NOMO-1 (cell line): ENCODE measurements around the gene CBS.
"Not testable (repeated sequence)": the region's sequence is repeated elsewhere in the genome, so short reads cannot be mapped to it uniquely, and the experiment has no call there.

ENCODE experiments used
- DNase-seq, 2 experiments: peaks; one replicate each; lab custom pipeline; 2025; ENCODE audit not compliant: unreplicated experiment in 2 of 2; lab: John Stamatoyannopoulos, UW

Gene CBS

GRCh38 chr21:43075170-43076022 lies at the start of gene CBS:
Gene CBS (minus strand): TSS chr21:43075835. CDS start chr21:43072193, 3,642 bp downstream.
- not testable (repeated sequence) for DNase-seq

- DNase-seq: not testable (repeated sequence)
These were observed 40.3 kb upstream of the CBS start for GRCh38 chr21:43115956-43116355.

- DNase-seq: not testable (repeated sequence)
These were observed 38.8 kb upstream of the CBS start for GRCh38 chr21:43114483-43114882.

- DNase-seq: not testable (repeated sequence)
These were observed 33.4 kb upstream of the CBS start for GRCh38 chr21:43109006-43109405.

- not testable (repeated sequence) for DNase-seq
These were observed 32.5 kb upstream of the CBS start for GRCh38 chr21:43108177-43108576.

GRCh38 chr21:43107794-43108137 lies 32.1 kb upstream of the CBS start:
- DNase-seq: not testable (repeated sequence)

- DNase-seq: not testable (repeated sequence)
These were observed 31.5 kb upstream of the CBS start, which contains the start of gene U2AF1 for GRCh38 chr21:43106965-43107793. Gene U2AF1 (minus strand): TSS chr21:43107570. CDS start chr21:43107494, 76 bp downstream.

GRCh38 chr21:43104642-43105041 lies 29.0 kb upstream of the CBS start:
- not testable (repeated sequence) for DNase-seq

GRCh38 chr21:43102281-43102680 lies 26.6 kb upstream of the CBS start:
- DNase-seq: not testable (repeated sequence)

GRCh38 chr21:43101676-43102075 lies 26.0 kb upstream of the CBS start:
- not testable (repeated sequence) for DNase-seq

- not testable (repeated sequence) for DNase-seq
These were observed 25.4 kb upstream of the CBS start for GRCh38 chr21:43101000-43101399.

- not testable (repeated sequence) for DNase-seq
These were observed 16.5 kb upstream of the CBS start for GRCh38 chr21:43091979-43092614.

GRCh38 chr21:43090947-43091346 lies 15.3 kb upstream of the CBS start:
- DNase-seq: not testable (repeated sequence)

- not testable (repeated sequence) for DNase-seq
These were observed 13.8 kb upstream of the CBS start for GRCh38 chr21:43089463-43089862.

- not testable (repeated sequence) for DNase-seq
These were observed 7.1 kb upstream of the CBS start for GRCh38 chr21:43082587-43083300.

- DNase-seq: not testable (repeated sequence)
These were observed 1.0 kb upstream of the CBS start for GRCh38 chr21:43076643-43077042.

GRCh38 chr21:43076023-43076637 lies 495 bp upstream of the CBS start:
- DNase-seq: not testable (repeated sequence)

GRCh38 chr21:43074401-43075169 lies 1.1 kb downstream of the CBS start:
- not testable (repeated sequence) for DNase-seq

GRCh38 chr21:43072742-43073141 lies 2.9 kb downstream of the CBS start:
- DNase-seq: not testable (repeated sequence)
